Measurements from ENCODE around the gene PHACTR4.

PHACTR4 gene

DNA sequence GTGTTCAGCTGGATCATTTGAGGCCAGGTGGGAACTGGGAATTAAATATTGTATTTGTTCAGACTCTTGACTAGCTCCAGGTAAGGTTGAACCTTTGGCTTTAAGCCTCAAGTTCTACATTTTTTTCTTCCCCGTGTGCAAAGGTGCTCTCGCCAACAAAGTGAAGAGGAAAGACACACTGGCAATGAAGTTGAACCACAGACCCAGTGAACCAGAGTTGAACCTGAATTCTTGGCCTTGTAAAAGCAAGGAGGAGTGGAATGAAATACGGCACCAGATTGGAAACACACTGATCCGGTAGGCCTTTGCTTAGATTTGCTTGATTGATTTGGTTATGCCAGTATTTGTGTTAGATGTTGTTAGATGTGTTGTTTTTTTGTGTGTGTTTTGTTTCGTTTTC lies 110.8 kb downstream of the PHACTR4 start:
- no peak for TF ChIP-seq EZH2phosphoT487 (IDR thresholded peaks at IDR 0.05; ENCODE audit: low read depth)
- TF ChIP-seq, protein P1, sequence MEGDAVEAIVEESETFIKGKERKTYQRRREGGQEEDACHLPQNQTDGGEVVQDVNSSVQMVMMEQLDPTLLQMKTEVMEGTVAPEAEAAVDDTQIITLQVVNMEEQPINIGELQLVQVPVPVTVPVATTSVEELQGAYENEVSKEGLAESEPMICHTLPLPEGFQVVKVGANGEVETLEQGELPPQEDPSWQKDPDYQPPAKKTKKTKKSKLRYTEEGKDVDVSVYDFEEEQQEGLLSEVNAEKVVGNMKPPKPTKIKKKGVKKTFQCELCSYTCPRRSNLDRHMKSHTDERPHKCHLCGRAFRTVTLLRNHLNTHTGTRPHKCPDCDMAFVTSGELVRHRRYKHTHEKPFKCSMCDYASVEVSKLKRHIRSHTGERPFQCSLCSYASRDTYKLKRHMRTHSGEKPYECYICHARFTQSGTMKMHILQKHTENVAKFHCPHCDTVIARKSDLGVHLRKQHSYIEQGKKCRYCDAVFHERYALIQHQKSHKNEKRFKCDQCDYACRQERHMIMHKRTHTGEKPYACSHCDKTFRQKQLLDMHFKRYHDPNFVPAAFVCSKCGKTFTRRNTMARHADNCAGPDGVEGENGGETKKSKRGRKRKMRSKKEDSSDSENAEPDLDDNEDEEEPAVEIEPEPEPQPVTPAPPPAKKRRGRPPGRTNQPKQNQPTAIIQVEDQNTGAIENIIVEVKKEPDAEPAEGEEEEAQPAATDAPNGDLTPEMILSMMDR (IDR thresholded peaks at IDR 0.05; ENCODE audit: low read depth, low read length): no peak
- no peaks in the 10 kb centered on the region for H3K9me3 ChIP-seq (ENCODE audit: insufficient read depth, low read length)
- H3K4me1 ChIP-seq (ENCODE audit: low read length): no peaks in the 10 kb centered on the region
- no peak overlapping the region for H3K4me3 ChIP-seq (ENCODE audit: low read length)
- no peak overlapping the region for H3K4me2 ChIP-seq (ENCODE audit: low read length)
- H3K27me3 ChIP-seq (ENCODE audit: low read depth, low read length): no peaks in the 10 kb centered on the region
- no peak overlapping the region for H2AFZ ChIP-seq (ENCODE audit: low read depth, low read length)
- no peak overlapping the region for H3K27ac ChIP-seq (ENCODE audit: low read length)
- no peaks in the 10 kb centered on the region for H3K36me3 ChIP-seq (replicated peaks; ENCODE audit: low read depth, low read length)
- H3K79me2 ChIP-seq (ENCODE audit: low read length): no peaks in the 10 kb centered on the region
- no peaks in the 10 kb centered on the region for H4K20me1 ChIP-seq (ENCODE audit: insufficient read depth, low read length)
- no peak overlapping the region for H3K9ac ChIP-seq (ENCODE audit: low read length)

DNA sequence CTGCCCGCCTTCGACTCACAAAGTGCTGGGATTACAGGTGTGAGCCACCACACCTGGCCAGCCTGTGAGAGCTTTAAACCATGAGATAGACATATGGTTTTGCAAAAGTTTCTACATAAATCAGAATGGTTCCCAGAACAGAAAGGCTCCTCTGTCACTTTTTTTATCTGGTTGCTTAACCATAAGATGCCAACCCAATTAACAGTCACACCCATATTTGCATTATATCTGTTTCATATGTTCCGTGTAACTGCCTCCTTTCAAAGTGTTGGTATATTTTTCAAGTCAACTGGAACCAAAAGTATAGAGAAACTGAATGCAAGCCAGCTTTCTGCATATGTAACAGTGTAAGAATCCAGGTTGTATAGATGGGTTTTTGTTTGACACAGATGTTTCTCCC lies 112.6 kb downstream of the PHACTR4 start:
- Histone ChIP-seq H3K4me2 (ENCODE audit: low read length) (no peak overlapping the region), H3K9ac (ENCODE audit: low read length) (no peak overlapping the region), H3K4me1 (ENCODE audit: low read length) (no peaks in the 10 kb centered on the region), H3K4me3 (ENCODE audit: low read length) (no peak overlapping the region), H2AFZ (ENCODE audit: low read depth, low read length) (no peak overlapping the region), H3K27me3 (ENCODE audit: low read depth, low read length) (no peaks in the 10 kb centered on the region), H4K20me1 (ENCODE audit: insufficient read depth, low read length) (no peaks in the 10 kb centered on the region), H3K9me3 (ENCODE audit: insufficient read depth, low read length) (no peaks in the 10 kb centered on the region), H3K36me3 (replicated peaks; ENCODE audit: low read depth, low read length) (no peaks in the 10 kb centered on the region), H3K27ac (ENCODE audit: low read length) (no peak overlapping the region), H3K79me2 (ENCODE audit: low read length) (no peaks in the 10 kb centered on the region)
- TF ChIP-seq, protein P1 (IDR thresholded peaks at IDR 0.05; ENCODE audit: low read depth, low read length): no peak
- TF ChIP-seq EZH2phosphoT487 (IDR thresholded peaks at IDR 0.05; ENCODE audit: low read depth): no peak

DNA sequence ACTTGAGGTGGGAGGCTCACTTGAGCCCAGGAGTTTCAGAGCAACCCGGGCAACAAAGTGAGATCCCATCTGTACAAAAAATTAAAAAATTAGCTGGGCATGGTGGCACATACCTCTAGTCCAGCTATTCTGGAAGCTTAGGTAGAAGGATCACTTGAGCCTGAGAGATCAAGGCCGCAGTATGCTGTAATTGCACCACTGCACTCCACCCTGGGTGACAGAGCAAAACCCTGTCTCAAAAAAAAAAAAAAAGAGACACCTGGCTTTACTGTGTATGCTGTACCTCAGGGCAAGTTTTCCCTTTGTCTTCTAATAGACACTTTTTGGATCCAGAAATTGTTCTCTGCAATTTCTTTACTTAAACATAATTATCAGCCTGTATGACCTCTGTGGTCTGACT lies 113.2 kb downstream of the PHACTR4 start:
- Histone ChIP-seq H2AFZ (ENCODE audit: low read depth, low read length) (no peak overlapping the region), H3K4me3 (ENCODE audit: low read length) (no peak overlapping the region), H3K27me3 (ENCODE audit: low read depth, low read length) (no peaks in the 10 kb centered on the region), H4K20me1 (ENCODE audit: insufficient read depth, low read length) (no peaks in the 10 kb centered on the region), H3K36me3 (replicated peaks; ENCODE audit: low read depth, low read length) (no peaks in the 10 kb centered on the region), H3K9me3 (ENCODE audit: insufficient read depth, low read length) (no peaks in the 10 kb centered on the region), H3K4me2 (ENCODE audit: low read length) (no peak overlapping the region), H3K4me1 (ENCODE audit: low read length) (no peaks in the 10 kb centered on the region), H3K79me2 (ENCODE audit: low read length) (no peaks in the 10 kb centered on the region), H3K27ac (ENCODE audit: low read length) (no peak overlapping the region), H3K9ac (ENCODE audit: low read length) (no peak overlapping the region)
- TF ChIP-seq EZH2phosphoT487 (IDR thresholded peaks at IDR 0.05; ENCODE audit: low read depth): no peak
- TF ChIP-seq, protein P1 (IDR thresholded peaks at IDR 0.05; ENCODE audit: low read depth, low read length): no peak

DNA sequence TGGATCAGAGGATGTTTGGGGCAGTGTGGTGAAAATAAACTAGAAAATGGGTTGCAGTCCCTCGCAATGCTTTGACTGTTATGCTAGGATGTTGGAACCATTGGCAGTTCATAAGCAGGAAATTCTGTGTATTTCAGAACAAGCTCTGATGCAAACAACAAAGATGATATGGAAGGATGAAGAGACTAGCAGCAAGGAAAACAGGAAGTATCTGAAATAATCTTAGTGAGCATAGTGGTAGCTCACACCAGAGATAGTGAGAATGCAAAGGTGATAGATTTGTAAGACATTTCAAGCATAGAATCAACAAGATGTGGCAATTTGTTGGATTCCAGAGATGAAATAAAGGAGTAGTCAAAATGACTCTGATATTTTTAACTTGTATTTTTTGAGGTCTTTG lies 125.2 kb downstream of the PHACTR4 start:
- H3K4me1 ChIP-seq (ENCODE audit: low read length): no peaks in the 10 kb centered on the region
- H3K27me3 ChIP-seq (ENCODE audit: low read depth, low read length): no peaks in the 10 kb centered on the region
- TF ChIP-seq, protein P1 (IDR thresholded peaks at IDR 0.05; ENCODE audit: low read depth, low read length): no peak
- no peak for TF ChIP-seq EZH2phosphoT487 (IDR thresholded peaks at IDR 0.05; ENCODE audit: low read depth)
- no peak overlapping the region for H2AFZ ChIP-seq (ENCODE audit: low read depth, low read length)
- H3K9me3 ChIP-seq (ENCODE audit: insufficient read depth, low read length): no peaks in the 10 kb centered on the region
- H3K4me3 ChIP-seq (ENCODE audit: low read length): no peak overlapping the region
- no peaks in the 10 kb centered on the region for H4K20me1 ChIP-seq (ENCODE audit: insufficient read depth, low read length)
- no peak overlapping the region for H3K9ac ChIP-seq (ENCODE audit: low read length)
- H3K36me3 ChIP-seq (replicated peaks; ENCODE audit: low read depth, low read length): no peaks in the 10 kb centered on the region
- no peak overlapping the region for H3K27ac ChIP-seq (ENCODE audit: low read length)
- no peak overlapping the region for H3K4me2 ChIP-seq (ENCODE audit: low read length)
- no peaks in the 10 kb centered on the region for H3K79me2 ChIP-seq (ENCODE audit: low read length)

Data from OCI-LY3 (cell line).